Calu3 (cell line): ENCODE results near the gene FAR2. TPM values are rescaled to one million over a fixed set of nuclear protein-coding genes. Genes with fewer than 3 reads are reported as not detected.

Source experiments
- BruUV-seq: library from RNA; stranded (reverse); fragments of 400-500 nt; replicated peaks from 2 replicates; lab custom pipeline; 2021; lab: Mats Ljungman, UMichigan
- CTCF ChIA-PET: fragments of 300-600 bp; sonication (Branson Sonifier 250); formaldehyde crosslinking; loops from one replicate; lab custom pipeline; 2022; ENCODE audit warnings: antibody characterized with exemption; lab: Charles Lee
- DNase-seq: peaks from one replicate; pipeline ENCODE4 v3.0.0; 2022
- H3K27ac Mint-ChIP-seq: one replicate; pipeline ENCODE4 v1.8.0; 2022; ENCODE audit warnings: mixed read lengths; ENCODE audit not compliant: unreplicated experiment
- H3K27me3 Mint-ChIP-seq: one replicate; pipeline ENCODE4 v1.8.0; 2022; ENCODE audit warnings: mixed read lengths; ENCODE audit not compliant: unreplicated experiment
- H3K36me3 Mint-ChIP-seq: one replicate; pipeline ENCODE4 v1.8.0; 2022; ENCODE audit warnings: mild to moderate bottlenecking, moderate library complexity, mixed read lengths; ENCODE audit not compliant: insufficient read depth, unreplicated experiment
- H3K4me1 Mint-ChIP-seq: one replicate; pipeline ENCODE4 v1.8.0; 2022; ENCODE audit warnings: mild to moderate bottlenecking, low read depth, mixed read lengths; ENCODE audit not compliant: unreplicated experiment
- H3K4me3 Mint-ChIP-seq: one replicate; pipeline ENCODE4 v1.8.0; 2022; ENCODE audit warnings: mild to moderate bottlenecking, low read depth, moderate library complexity, mixed read lengths; ENCODE audit not compliant: unreplicated experiment
- H3K9me3 Mint-ChIP-seq: one replicate; pipeline ENCODE4 v1.8.0; 2022; ENCODE audit warnings: low read depth, mixed read lengths; ENCODE audit not compliant: unreplicated experiment
- intact Hi-C: fragments of 100-400 bp; cut with micrococcal nuclease; formaldehyde crosslinking; loops from one replicate; pipeline ENCODE4 v1.10.0; 2022; ENCODE audit not compliant: unreplicated experiment
- total RNA-seq: library from RNA; stranded (reverse); gene quantifications from 2 replicates; pipeline ENCODE4 v1.2.3, GENCODE V29; 2022
- TF ChIP-seq, protein P1 (sequence below): fragments of 200-600 bp; IDR thresholded peaks from one replicate; pipeline ENCODE4 v1.8.0; 2022; ENCODE audit warnings: antibody characterized with exemption; ENCODE audit not compliant: unreplicated experiment

Gene FAR2
- total RNA-seq, 1 experiment from 2014 or later, result 24.0 TPM

DNA sequence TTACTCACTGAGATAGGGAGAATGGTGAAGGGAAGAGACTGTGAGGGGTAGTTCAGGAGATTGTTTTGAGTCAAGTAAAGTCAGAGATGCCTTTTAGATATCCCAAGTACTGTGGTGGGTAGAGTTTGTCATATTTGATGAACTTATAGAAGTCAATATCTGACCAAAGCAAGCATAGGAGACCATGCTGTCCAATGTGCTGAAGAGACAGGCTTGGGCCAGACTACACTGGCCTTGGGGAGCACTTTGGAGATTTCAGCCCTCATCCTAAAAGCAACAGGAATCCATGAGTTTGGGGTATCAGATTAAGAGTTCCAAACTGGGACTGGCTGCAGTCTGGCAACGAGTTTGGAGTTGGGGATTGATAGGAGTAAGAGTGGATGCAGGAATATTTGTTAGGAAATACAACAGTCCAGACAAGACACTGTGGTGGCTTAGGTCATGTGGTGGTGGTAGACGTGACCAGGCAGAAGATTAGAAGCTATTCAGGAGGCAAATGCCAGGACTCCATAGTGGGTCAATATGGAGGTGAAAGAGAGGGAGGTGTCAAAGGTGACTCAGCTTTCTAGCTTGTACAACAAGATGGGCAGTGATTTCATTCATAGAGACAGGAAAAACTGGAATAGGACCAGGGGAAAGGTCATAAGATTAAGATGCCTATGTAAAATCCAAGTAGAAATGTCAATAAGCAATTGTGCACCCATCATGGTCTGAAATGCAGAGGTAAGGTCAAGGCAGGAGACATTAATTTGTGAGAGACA, 81.9 kb downstream of the FAR2 start:
- H3K4me3 Mint-ChIP-seq, result no peak overlapping the region
- no peaks in the 10 kb centered on the region for H3K9me3 Mint-ChIP-seq
- intact Hi-C loops, result no loop called here
- H3K4me1 Mint-ChIP-seq, result no peaks in the 10 kb centered on the region
- TF ChIP-seq, protein P1, sequence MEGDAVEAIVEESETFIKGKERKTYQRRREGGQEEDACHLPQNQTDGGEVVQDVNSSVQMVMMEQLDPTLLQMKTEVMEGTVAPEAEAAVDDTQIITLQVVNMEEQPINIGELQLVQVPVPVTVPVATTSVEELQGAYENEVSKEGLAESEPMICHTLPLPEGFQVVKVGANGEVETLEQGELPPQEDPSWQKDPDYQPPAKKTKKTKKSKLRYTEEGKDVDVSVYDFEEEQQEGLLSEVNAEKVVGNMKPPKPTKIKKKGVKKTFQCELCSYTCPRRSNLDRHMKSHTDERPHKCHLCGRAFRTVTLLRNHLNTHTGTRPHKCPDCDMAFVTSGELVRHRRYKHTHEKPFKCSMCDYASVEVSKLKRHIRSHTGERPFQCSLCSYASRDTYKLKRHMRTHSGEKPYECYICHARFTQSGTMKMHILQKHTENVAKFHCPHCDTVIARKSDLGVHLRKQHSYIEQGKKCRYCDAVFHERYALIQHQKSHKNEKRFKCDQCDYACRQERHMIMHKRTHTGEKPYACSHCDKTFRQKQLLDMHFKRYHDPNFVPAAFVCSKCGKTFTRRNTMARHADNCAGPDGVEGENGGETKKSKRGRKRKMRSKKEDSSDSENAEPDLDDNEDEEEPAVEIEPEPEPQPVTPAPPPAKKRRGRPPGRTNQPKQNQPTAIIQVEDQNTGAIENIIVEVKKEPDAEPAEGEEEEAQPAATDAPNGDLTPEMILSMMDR, result no peak
- H3K27ac Mint-ChIP-seq, result no peak overlapping the region
- no TSS peak for BruUV-seq
- no peaks in the 10 kb centered on the region for H3K36me3 Mint-ChIP-seq
- CTCF ChIA-PET, result interaction anchor here (0.8 kb wide), 1 partner anchor 11 kb away, joined by 3 read pairs; no protein-coding TSS in a partner anchor
- no peaks in the 10 kb centered on the region for H3K27me3 Mint-ChIP-seq
- DNase-seq, result no peak

DNA sequence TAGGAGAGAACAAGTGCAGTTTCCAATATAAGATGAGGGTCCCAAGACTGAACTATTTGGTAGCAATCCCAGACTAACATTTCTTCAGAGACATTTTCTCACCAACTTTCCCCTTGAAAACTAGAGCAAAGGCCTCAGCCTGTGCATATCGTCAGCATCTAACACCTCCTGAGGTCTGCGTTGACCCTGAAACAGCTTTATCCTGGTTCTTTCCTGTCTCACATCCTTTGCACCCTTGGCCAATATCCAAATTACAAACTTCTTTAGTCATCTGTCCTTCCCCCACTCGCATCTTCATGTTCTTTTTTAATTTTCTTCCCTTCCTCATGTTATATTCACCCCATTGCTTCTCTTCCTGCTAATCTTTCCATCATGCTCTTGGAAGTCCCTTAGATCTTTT, 83.0 kb downstream of the FAR2 start:
- H3K4me3 Mint-ChIP-seq, result no peak overlapping the region
- TF ChIP-seq, protein P1, result no peak
- H3K4me1 Mint-ChIP-seq, result no peaks in the 10 kb centered on the region
- CTCF ChIA-PET, result no interaction called here
- no TSS peak for BruUV-seq
- DNase-seq, result no peak
- H3K9me3 Mint-ChIP-seq, result no peaks in the 10 kb centered on the region
- no peaks in the 10 kb centered on the region for H3K27me3 Mint-ChIP-seq
- no peak overlapping the region for H3K27ac Mint-ChIP-seq
- H3K36me3 Mint-ChIP-seq, result no peaks in the 10 kb centered on the region
- intact Hi-C loops, result no loop called here

DNA sequence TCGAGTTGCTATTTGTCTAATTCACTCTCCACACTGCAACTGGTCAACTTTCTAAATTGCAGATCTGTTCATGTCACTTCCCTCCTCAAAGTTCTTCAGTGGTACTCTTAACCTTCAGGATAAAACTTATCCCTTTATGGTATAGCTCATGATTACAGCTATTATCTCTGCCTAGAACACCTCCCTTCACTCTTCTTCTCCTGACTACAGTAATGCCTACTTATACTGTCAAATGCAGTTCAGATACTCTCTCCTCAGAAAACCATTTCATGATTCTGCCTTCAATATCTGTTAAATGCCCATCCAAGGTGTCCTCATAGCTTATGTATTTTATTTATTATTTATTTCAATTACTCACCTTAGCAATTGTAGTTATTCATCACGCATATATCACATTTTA, 85.5 kb downstream of the FAR2 start:
- no TSS peak for BruUV-seq
- Mint-ChIP-seq H3K4me3 (no peak overlapping the region), H3K4me1 (peaks cover 8% of the 10 kb centered on the region)

DNA sequence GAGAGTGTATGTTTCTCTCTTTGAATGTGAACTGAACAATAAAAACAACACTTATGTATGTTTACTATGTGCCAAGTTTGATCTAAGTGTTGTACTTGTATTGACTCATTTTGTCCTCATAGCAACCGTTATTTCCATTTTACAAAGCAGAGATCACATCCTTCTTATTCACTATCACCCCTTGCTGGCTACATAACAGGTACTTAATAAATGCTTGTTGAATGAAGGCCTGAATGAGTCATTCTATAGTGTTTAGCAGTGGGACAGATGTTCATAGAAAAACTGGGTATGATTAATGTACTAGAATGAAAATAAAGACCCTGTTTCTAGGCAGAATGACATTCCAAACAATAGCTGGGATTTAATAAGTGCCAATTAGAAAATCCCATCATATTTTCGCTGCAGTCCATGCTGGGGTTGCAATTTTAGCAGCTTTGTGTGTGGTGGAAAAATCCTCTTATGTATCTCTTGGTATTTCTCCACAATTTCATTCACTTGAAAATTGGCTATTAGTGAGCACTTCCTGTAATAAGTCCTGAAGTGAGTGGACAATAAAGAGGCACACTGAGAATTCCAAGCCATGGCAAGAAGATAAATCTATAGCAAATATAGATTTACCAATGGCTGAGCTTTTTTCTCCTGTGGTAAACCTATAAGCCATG, 86.0 kb downstream of the FAR2 start:
- no peak overlapping the region for H3K4me3 Mint-ChIP-seq
- H3K27me3 Mint-ChIP-seq, result no peaks in the 10 kb centered on the region
- H3K4me1 Mint-ChIP-seq, result peaks cover 13% of the 10 kb centered on the region
- peaks cover under 1% of the 10 kb centered on the region for H3K36me3 Mint-ChIP-seq
- H3K9me3 Mint-ChIP-seq, result no peaks in the 10 kb centered on the region
- TF ChIP-seq, protein P1, result no peak
- CTCF ChIA-PET, result interaction anchor here (0.6 kb wide), 1 partner anchor 67 kb away, joined by 3 read pairs; no protein-coding TSS in a partner anchor
- BruUV-seq, result no TSS peak
- no peak for DNase-seq
- no peak overlapping the region for H3K27ac Mint-ChIP-seq
- intact Hi-C loops, result no loop called here

More for the DNA sequence above, 85.5 kb downstream of the FAR2 start:
- intact Hi-C loops, result no loop called here
- no peaks in the 10 kb centered on the region for H3K27me3 Mint-ChIP-seq
- CTCF ChIA-PET, result interaction anchor here (0.6 kb wide), 1 partner anchor 68 kb away, joined by 3 read pairs; no protein-coding TSS in a partner anchor
- H3K36me3 Mint-ChIP-seq, result no peaks in the 10 kb centered on the region
- no peak overlapping the region for H3K27ac Mint-ChIP-seq
- H3K9me3 Mint-ChIP-seq, result no peaks in the 10 kb centered on the region
- DNase-seq, result no peak
- TF ChIP-seq, protein P1, result no peak
